GM21423 (cell line): ENCODE measurements around the gene CCR5.
"Not testable (repeated sequence)": the region's sequence is repeated elsewhere in the genome, so short reads cannot be mapped to it uniquely, and the experiment has no call there.

Source experiments
- ATAC-seq: cut with Tn5 transposase; IDR thresholded peaks from one replicate; pipeline ENCODE4 v1.9.1; 2021; ENCODE audit warnings: mild to moderate bottlenecking, moderate library complexity; ENCODE audit not compliant: unreplicated experiment

CCR5 gene

GRCh38 chr3:46383211-46383950, 12.6 kb downstream of the CCR5 start:
- no peak for ATAC-seq

GRCh38 chr3:46383951-46384330, 13.2 kb downstream of the CCR5 start:
- no peak for ATAC-seq

- no peak for ATAC-seq
Measured at GRCh38 chr3:46386205-46386604, 15.5 kb downstream of the CCR5 start.

GRCh38 chr3:46388847-46389246, 18.1 kb downstream of the CCR5 start:
- not testable (repeated sequence) for ATAC-seq

GRCh38 chr3:46389306-46389705, 18.6 kb downstream of the CCR5 start:
- no peak for ATAC-seq

- ATAC-seq: not testable (repeated sequence)
Measured at GRCh38 chr3:46391526-46391925, 20.8 kb downstream of the CCR5 start.

GRCh38 chr3:46393011-46393410, 22.3 kb downstream of the CCR5 start:
- ATAC-seq: no peak

- no peak for ATAC-seq
Measured at GRCh38 chr3:46393554-46394434, 23.0 kb downstream of the CCR5 start.

GRCh38 chr3:46395210-46395661, 24.5 kb downstream of the CCR5 start:
- no peak for ATAC-seq

- ATAC-seq: no peak
Measured at GRCh38 chr3:46395766-46396530, 25.2 kb downstream of the CCR5 start.

- no peak for ATAC-seq
Measured at GRCh38 chr3:46397111-46397510, 26.4 kb downstream of the CCR5 start.

- no peak for ATAC-seq
Measured at GRCh38 chr3:46398186-46398955, 27.6 kb downstream of the CCR5 start.

- ATAC-seq: no peak
Measured at GRCh38 chr3:46399098-46399497, 28.4 kb downstream of the CCR5 start.

GRCh38 chr3:46399557-46399956, 28.8 kb downstream of the CCR5 start:
- no peak for ATAC-seq

GRCh38 chr3:46400000-46400734, 29.4 kb downstream of the CCR5 start:
- no peak for ATAC-seq

GRCh38 chr3:46400846-46401245, 30.1 kb downstream of the CCR5 start:
- ATAC-seq: no peak

GRCh38 chr3:46401579-46401978, 30.8 kb downstream of the CCR5 start:
- ATAC-seq: no peak

- not testable (repeated sequence) for ATAC-seq
Measured at GRCh38 chr3:46402902-46403301, 32.2 kb downstream of the CCR5 start.

GRCh38 chr3:46405301-46406019, 34.7 kb downstream of the CCR5 start:
- no peak for ATAC-seq
